HepG2 (cell line): ENCODE data around the gene ZNF557.

Source experiments
- EZH2 ChIP-seq: conservative IDR thresholded peaks from 2 replicates; pipeline ENCODE4 v1.6.1; 2012; ENCODE audit warnings: mild to moderate bottlenecking, low read depth, low read length, moderate library complexity
- RFX3 ChIP-seq: IDR thresholded peaks from 2 replicates; pipeline ENCODE4 v1.6.1; 2016; ENCODE audit warnings: missing biosample characterization, missing genetic modification reagents
- SNRNP70 ChIP-seq: fragments of 200-400 bp; formaldehyde crosslinking; IDR thresholded peaks from 2 replicates; pipeline ENCODE4 v1.6.1; 2017; ENCODE audit warnings: mild to moderate bottlenecking, low read depth, low read length, moderate library complexity
- TRIM24 ChIP-seq: sonication (generic); formaldehyde crosslinking; IDR thresholded peaks from 2 replicates; pipeline ENCODE4 v1.8.0; 2022; ENCODE audit warnings: mild to moderate bottlenecking, missing genetic modification reagents
- ZNF331 ChIP-seq: sonication (generic); formaldehyde crosslinking; IDR thresholded peaks from 2 replicates; pipeline ENCODE4 v1.4.0; 2020; ENCODE audit warnings: missing genetic modification reagents
- TF ChIP-seq, protein P1 (sequence below), 2 experiments: IDR thresholded peaks; 2 replicates each; pipeline ENCODE4 v1.6.1; 2011 to 2012; ENCODE audit warnings: low read length in 2 of 2, borderline replicate concordance in 1 of 2, low read depth in 1 of 2, mild to moderate bottlenecking in 1 of 2, moderate library complexity in 1 of 2

DNA sequence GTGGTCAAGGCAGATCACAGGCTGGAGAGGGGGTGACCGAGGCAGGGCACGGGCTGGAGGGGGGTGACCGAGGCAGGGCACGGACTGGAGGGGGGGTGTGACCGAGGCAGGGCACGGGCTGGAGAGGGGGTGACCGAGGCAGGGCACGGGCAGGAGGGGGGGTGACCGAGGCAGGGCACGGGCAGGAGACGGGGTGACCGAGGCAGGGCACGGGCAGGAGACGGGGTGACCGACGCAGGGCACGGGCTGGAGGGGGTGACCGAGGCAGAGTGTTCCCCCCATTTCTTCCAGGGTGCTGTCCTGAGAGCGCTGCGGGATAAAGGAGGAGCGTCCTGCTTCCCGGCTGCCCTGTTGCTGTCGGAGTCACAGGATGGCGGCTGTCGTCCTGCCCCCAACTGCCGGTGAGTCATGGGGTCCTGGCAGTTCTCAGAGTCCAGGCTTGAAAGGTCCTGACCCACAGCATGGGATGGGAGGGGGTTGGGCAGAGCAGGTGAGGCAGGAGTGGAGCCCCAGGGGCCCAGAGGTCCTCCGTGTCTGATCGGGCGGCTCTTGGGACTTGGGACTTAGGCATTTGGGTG is 5.3 kb downstream of the ZNF557 start:
- TF ChIP-seq ZNF331, result no peak
- TF ChIP-seq EZH2, result no peak
- TF ChIP-seq TRIM24 (CRISPR knock-in tag), result no peak
- TF ChIP-seq RFX3, result no peak
- no peak for TF ChIP-seq SNRNP70
- TF ChIP-seq, protein P1, sequence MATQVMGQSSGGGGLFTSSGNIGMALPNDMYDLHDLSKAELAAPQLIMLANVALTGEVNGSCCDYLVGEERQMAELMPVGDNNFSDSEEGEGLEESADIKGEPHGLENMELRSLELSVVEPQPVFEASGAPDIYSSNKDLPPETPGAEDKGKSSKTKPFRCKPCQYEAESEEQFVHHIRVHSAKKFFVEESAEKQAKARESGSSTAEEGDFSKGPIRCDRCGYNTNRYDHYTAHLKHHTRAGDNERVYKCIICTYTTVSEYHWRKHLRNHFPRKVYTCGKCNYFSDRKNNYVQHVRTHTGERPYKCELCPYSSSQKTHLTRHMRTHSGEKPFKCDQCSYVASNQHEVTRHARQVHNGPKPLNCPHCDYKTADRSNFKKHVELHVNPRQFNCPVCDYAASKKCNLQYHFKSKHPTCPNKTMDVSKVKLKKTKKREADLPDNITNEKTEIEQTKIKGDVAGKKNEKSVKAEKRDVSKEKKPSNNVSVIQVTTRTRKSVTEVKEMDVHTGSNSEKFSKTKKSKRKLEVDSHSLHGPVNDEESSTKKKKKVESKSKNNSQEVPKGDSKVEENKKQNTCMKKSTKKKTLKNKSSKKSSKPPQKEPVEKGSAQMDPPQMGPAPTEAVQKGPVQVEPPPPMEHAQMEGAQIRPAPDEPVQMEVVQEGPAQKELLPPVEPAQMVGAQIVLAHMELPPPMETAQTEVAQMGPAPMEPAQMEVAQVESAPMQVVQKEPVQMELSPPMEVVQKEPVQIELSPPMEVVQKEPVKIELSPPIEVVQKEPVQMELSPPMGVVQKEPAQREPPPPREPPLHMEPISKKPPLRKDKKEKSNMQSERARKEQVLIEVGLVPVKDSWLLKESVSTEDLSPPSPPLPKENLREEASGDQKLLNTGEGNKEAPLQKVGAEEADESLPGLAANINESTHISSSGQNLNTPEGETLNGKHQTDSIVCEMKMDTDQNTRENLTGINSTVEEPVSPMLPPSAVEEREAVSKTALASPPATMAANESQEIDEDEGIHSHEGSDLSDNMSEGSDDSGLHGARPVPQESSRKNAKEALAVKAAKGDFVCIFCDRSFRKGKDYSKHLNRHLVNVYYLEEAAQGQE (IDR thresholded peaks at IDR 0.05; ENCODE audit: borderline replicate concordance in 1 of 2, low read depth in 1 of 2, low read length in 2 of 2), result no peak
